Measurements from ENCODE around the gene LRP1B.

- no peak for TF ChIP-seq POLR2A (IDR thresholded peaks at IDR 0.05; ENCODE audit: low read depth, low read length)
- no peak for TF ChIP-seq POLR2AphosphoS5 (IDR thresholded peaks at IDR 0.05; ENCODE audit: low read depth, low read length)
Observed at GRCh38 chr2:142044197-142044596, 86.6 kb downstream of the LRP1B start.
